Endothelial cell of umbilical vein (primary cell): ENCODE results near the gene CTSZ. TPM values are rescaled to one million over a fixed set of nuclear protein-coding genes. Genes with fewer than 3 reads are reported as not detected.

Experiments
- BruUV-seq: library from RNA; stranded (reverse); fragments of 400-500 nt; replicated peaks from 2 replicates; lab custom pipeline; 2021; lab: Mats Ljungman, UMichigan
- CTCF ChIA-PET: fragments of 300-600, 350-600 bp; sonication (Branson Sonifier 250); formaldehyde crosslinking; loops from one replicate; lab custom pipeline; 2021; ENCODE audit warnings: antibody characterized with exemption, inconsistent platforms; lab: Charles Lee
- POLR2A ChIA-PET: fragments of 300-600, 350-600 bp; sonication (Branson Sonifier 250); formaldehyde crosslinking; loops from one replicate; lab custom pipeline; 2021; ENCODE audit warnings: antibody characterized with exemption, inconsistent platforms; lab: Charles Lee
- DNase-seq: peaks from one replicate; pipeline ENCODE4 v3.0.0-alpha.2; 2011; ENCODE audit warnings: low read depth, low spot score
- FAIRE-seq: peaks from 2 replicates; lab custom pipeline; 2011; peaks lifted over from hg19 to GRCh38; lab: Jason Lieb, UNC
- H2AFZ ChIP-seq: 2 replicates; pipeline ENCODE4 v1.6.0; 2012; ENCODE audit warnings: low read depth, low read length, control low read depth, inconsistent platforms
- H3K27ac ChIP-seq: 2 replicates; pipeline ENCODE4 v1.5.1; 2011; ENCODE audit warnings: low read depth, mild to moderate bottlenecking, control low read depth, low read length, moderate library complexity; ENCODE audit not compliant: insufficient read depth
- H3K27me3 ChIP-seq, 2 experiments: 2 replicates each; pipeline versions ENCODE4 v1.6.0 to v1.6.1; 2011; ENCODE audit warnings: low read length in 2 of 2, mixed read lengths in 1 of 2; ENCODE audit not compliant: control insufficient read depth in 2 of 2, insufficient read depth in 2 of 2
- H3K36me3 ChIP-seq, 2 experiments: 2 replicates in 1 of 2; 3 replicates in 1 of 2; pipeline ENCODE4 v1.5.1; 2011; ENCODE audit warnings: low read length in 2 of 2, mild to moderate bottlenecking in 1 of 2, moderate library complexity in 1 of 2; ENCODE audit not compliant: control insufficient read depth in 2 of 2, insufficient read depth in 2 of 2; ENCODE audit errors: extremely low read depth in 1 of 2
- H3K4me1 ChIP-seq: 3 replicates; pipeline ENCODE4 v1.5.1; 2011; ENCODE audit warnings: mild to moderate bottlenecking, low read length; ENCODE audit not compliant: control insufficient read depth, insufficient read depth; ENCODE audit errors: extremely low read depth
- H3K4me2 ChIP-seq: 2 replicates; pipeline ENCODE4 v1.6.1; 2011; ENCODE audit warnings: low read length, control low read depth, mixed read lengths; ENCODE audit not compliant: insufficient read depth
- H3K4me3 ChIP-seq, 3 experiments: fragments of 200-600 bp in 1 of 3; sonication (generic), shearing (Covaris generic) in 1 of 3; replicated peaks in 1 of 3; 2 replicates each; pipeline ENCODE4 v1.5.1; 2011 to 2016; ENCODE audit warnings: control low read depth in 3 of 3, low read length in 3 of 3, mild to moderate bottlenecking in 2 of 3, inconsistent platforms in 1 of 3, low read depth in 1 of 3, moderate library complexity in 1 of 3; ENCODE audit not compliant: insufficient read depth in 1 of 3
- H3K79me2 ChIP-seq: 2 replicates; pipeline ENCODE4 v1.6.0; 2012; ENCODE audit warnings: low read length, inconsistent platforms; ENCODE audit not compliant: control insufficient read depth, insufficient read depth
- H3K9ac ChIP-seq: replicated peaks from 2 replicates; pipeline ENCODE3; 2011; ENCODE audit warnings: low read length, control low read depth; ENCODE audit not compliant: insufficient read depth; ENCODE audit errors: extremely low read depth
- H3K9me1 ChIP-seq: replicated peaks from 3 replicates; pipeline ENCODE4 v1.6.0; 2011; ENCODE audit warnings: mild to moderate bottlenecking, low read length; ENCODE audit not compliant: control insufficient read depth, insufficient read depth; ENCODE audit errors: extremely low read depth
- H3K9me3 ChIP-seq: replicated peaks from 2 replicates; pipeline ENCODE4 v1.5.1; 2012; ENCODE audit warnings: low read length, inconsistent platforms; ENCODE audit not compliant: control insufficient read depth, insufficient read depth
- H4K20me1 ChIP-seq: replicated peaks from 2 replicates; pipeline ENCODE3; 2011; ENCODE audit warnings: mild to moderate bottlenecking, low read length; ENCODE audit not compliant: control insufficient read depth, insufficient read depth; ENCODE audit errors: extremely low read depth
- EZH2 ChIP-seq: IDR thresholded peaks from 2 replicates; pipeline ENCODE4 v1.6.1; 2012; ENCODE audit warnings: borderline replicate concordance, low read depth, mild to moderate bottlenecking, moderate library complexity, low read length, inconsistent platforms; ENCODE audit not compliant: severe bottlenecking
- GATA2 ChIP-seq: IDR thresholded peaks from 2 replicates; pipeline ENCODE4 v1.7.0; 2011; ENCODE audit warnings: low read depth, mild to moderate bottlenecking, moderate library complexity, mixed read lengths, low read length; ENCODE audit not compliant: insufficient read length, insufficient read depth
- POLR2A ChIP-seq: IDR thresholded peaks from 2 replicates; pipeline ENCODE4 v1.6.1; 2012; ENCODE audit warnings: low read depth, mild to moderate bottlenecking, control low read depth, low read length
- POLR2AphosphoS5 ChIP-seq: IDR thresholded peaks from 2 replicates; pipeline ENCODE4 v1.6.1; 2012; ENCODE audit warnings: low read depth, mild to moderate bottlenecking, control low read depth, low read length, moderate library complexity; ENCODE audit not compliant: insufficient read depth
- dilution Hi-C: fragments of 300-500 bp; cut with MboI; formaldehyde crosslinking; loops from one replicate; pipeline ENCODE4 v1.15.0; 2019; ENCODE audit warnings: low sequenced_read_pairs; ENCODE audit not compliant: extremely low pct_ligation_motif_present
- intact Hi-C: fragments of 100-400 bp; cut with micrococcal nuclease; formaldehyde crosslinking; loops from one replicate; pipeline ENCODE4 v1.10.0; 2022
- polyA plus RNA-seq, 4 experiments: library from polyadenylated mRNA; depleted of rRNA in 3 of 4; stranded (reverse) in 3 of 4; unstranded in 1 of 4; fragments of >200 nt; gene quantifications; 2 replicates each; pipeline versions ENCODE4 v1.2.1 to v1.2.3, GENCODE V29; 2011 to 2012; ENCODE audit warnings: missing spikeins in 1 of 4
- total RNA-seq: library from RNA; stranded (reverse); gene quantifications from 2 replicates; pipeline ENCODE4 v1.2.3, GENCODE V29; 2021
- TF ChIP-seq, protein P1 (sequence below), 2 donors: IDR thresholded peaks; 1 replicate in 1 of 2; 2 replicates in 1 of 2; pipeline ENCODE4 v1.5.1; 2011; ENCODE audit warnings: low read length in 2 of 2, mild to moderate bottlenecking in 2 of 2, moderate library complexity in 2 of 2, control low read depth in 1 of 2, inconsistent platforms in 1 of 2, low read depth in 1 of 2; ENCODE audit not compliant: insufficient read depth in 1 of 2; ENCODE audit errors: extremely low read depth in 1 of 2

Gene CTSZ
- total and polyA plus RNA-seq, 2 donors (not counting 3 experiments of a cell fraction or from before 2014, with no cell fraction given), result 304 to 387 TPM

DNA sequence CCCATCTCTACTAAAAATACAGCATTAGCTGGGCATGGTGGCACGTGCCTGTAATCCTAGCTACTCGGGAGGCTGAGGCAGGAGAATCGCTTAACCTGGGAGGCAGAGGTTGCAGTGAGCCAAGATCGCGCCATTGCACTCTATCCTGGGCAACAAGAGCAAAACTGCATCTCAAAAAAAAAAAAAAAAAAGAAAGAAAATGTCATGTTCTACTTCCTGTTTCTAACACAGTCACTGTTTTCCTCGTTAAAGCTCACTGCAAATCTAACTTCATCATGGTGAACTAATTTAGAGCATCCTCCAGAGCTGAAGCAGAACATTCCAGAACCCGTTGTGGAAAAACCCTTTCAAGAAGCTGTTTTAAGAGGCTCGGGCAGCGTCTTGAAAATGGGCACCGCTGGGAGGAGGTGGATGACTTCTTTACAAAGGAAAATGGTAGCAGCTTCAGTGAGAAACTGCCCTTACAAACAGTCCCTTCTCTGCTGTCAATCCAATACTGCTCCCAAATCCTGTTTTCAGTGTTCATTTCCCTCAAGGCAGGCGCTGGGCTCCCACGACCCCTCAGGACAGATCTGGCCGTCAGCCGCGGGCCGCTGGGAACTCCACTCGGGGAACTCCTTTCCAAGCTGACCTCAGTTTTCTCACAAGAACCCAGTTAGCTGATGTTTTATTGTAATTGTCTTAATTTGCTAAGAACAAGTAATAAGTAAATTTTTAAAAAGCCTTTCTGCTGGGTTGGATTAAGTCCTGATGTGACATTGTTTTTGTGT, 12.5 kb downstream of the CTSZ start:
- Histone ChIP-seq H3K27ac (no peak overlapping the region), H3K9me3 (no peaks in the 10 kb centered on the region), H3K4me2 (no peak overlapping the region), H3K4me3 (no peak overlapping the region), H2AFZ (no peak overlapping the region), H3K27me3 (no peaks in the 10 kb centered on the region), H3K79me2 (peaks cover 3% of the 10 kb centered on the region), H3K36me3 (peaks cover 35 to 51% of the 10 kb centered on the region in 2 experiments), H4K20me1 (no peaks in the 10 kb centered on the region), H3K4me1 (no peaks in the 10 kb centered on the region), H3K9me1 (no peaks in the 10 kb centered on the region), H3K9ac (no peak overlapping the region)
- ChIA-PET CTCF (interaction anchor here (1.0 kb wide), 1 partner anchor 38 kb away, joined by 6 read pairs; the partner anchor contains the start of gene ATP5F1E), POLR2A (no interaction called here)
- FAIRE-seq (no peak), DNase-seq (no peak)
- BruUV-seq, result TSS peak; percentile 48
- TF ChIP-seq EZH2 (no peak), POLR2A (peak; percentile 1)
- intact Hi-C loops (loop anchor here (5.0 kb wide), 1 partner anchor 38 kb away; the partner anchor contains the start of gene ATP5F1E), dilution Hi-C loops (no loop called here)

DNA sequence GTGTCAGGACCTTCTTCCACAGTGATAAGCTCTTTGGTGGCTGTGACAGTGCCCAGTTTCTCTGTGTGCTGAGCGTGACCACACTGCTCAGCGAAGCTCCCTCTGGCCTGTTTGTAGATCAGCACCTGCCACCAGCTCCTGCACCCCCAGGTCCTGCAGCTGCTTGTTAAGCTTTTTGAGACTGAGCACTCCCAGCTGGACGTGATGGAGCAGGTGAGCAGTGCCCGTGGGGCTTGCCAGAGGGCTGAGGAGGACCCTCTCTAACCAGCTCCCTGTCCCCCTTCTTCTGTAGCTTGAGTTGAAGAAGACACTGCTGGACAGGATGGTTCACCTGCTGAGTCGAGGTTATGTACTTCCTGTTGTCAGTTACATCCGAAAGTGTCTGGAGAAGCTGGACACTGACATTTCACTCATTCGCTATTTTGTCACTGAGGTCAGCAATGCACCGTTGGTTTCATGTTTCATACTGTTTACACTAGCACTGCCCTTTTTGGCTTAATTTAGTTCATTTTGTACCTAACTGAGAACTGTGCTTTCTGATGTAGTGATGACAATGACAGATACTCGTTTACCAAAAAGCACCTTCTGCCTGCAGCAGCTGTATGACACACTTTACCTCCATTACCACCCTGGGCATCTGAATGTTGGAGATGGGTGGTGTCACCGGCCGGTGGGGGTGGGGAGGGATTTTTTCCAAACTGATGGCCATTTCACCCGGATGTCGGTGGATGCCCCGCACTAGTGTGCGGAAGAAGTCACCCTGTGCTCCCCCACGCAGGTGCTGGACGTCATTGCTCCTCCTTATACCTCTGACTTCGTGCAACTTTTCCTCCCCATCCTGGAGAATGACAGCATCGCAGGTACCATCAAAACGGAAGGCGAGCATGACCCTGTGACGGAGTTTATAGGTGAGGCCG, 13.5 kb downstream of the CTSZ start:
- Histone ChIP-seq H3K36me3 (peaks cover 38 to 51% of the 10 kb centered on the region in 2 experiments), H3K4me3 (no peak overlapping the region), H3K27ac (no peak overlapping the region), H3K79me2 (peaks cover 3% of the 10 kb centered on the region), H3K9me1 (no peaks in the 10 kb centered on the region), H3K9ac (no peak overlapping the region), H4K20me1 (no peaks in the 10 kb centered on the region), H2AFZ (no peak overlapping the region), H3K4me2 (no peak overlapping the region), H3K9me3 (no peaks in the 10 kb centered on the region), H3K4me1 (no peaks in the 10 kb centered on the region), H3K27me3 (no peaks in the 10 kb centered on the region)
- ChIA-PET POLR2A (no interaction called here), CTCF (interaction anchor here (0.8 to 1.3 kb wide), 2 partner anchors 123 to 512 kb away, joined by 4 read pairs; no protein-coding TSS in a partner anchor)
- no TSS peak for BruUV-seq
- no peak for TF ChIP-seq EZH2
- peak; percentile 9 for TF ChIP-seq POLR2A
- TF ChIP-seq GATA2, result no peak
- TF ChIP-seq, protein P1, sequence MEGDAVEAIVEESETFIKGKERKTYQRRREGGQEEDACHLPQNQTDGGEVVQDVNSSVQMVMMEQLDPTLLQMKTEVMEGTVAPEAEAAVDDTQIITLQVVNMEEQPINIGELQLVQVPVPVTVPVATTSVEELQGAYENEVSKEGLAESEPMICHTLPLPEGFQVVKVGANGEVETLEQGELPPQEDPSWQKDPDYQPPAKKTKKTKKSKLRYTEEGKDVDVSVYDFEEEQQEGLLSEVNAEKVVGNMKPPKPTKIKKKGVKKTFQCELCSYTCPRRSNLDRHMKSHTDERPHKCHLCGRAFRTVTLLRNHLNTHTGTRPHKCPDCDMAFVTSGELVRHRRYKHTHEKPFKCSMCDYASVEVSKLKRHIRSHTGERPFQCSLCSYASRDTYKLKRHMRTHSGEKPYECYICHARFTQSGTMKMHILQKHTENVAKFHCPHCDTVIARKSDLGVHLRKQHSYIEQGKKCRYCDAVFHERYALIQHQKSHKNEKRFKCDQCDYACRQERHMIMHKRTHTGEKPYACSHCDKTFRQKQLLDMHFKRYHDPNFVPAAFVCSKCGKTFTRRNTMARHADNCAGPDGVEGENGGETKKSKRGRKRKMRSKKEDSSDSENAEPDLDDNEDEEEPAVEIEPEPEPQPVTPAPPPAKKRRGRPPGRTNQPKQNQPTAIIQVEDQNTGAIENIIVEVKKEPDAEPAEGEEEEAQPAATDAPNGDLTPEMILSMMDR (IDR thresholded peaks at IDR 0.05; ENCODE audit: extremely low read depth in 1 of 2, insufficient read depth in 1 of 2, low read depth in 1 of 2, low read length in 2 of 2), result no peak
- peak; percentile 39 for TF ChIP-seq POLR2AphosphoS5
- intact Hi-C loops, result no loop called here
- FAIRE-seq (no peak), DNase-seq (no peak)
- dilution Hi-C loops, result no loop called here
